Natural killer cell (primary cell): ENCODE measurements around the gene TPI1. TPM values are rescaled to one million over a fixed set of nuclear protein-coding genes. Genes with fewer than 3 reads are reported as not detected.
A peak's percentile ranks its signal among the peaks of the same experiment; 100 is the strongest.

Experiments
- ATAC-seq, 3 donors: fragments of 150-1000 bp in 2 of 3; fragments of 200-7000 bp in 1 of 3; cut with Tn5 transposase; 1 replicate in 1 of 3; 2 replicates in 2 of 3; pipeline ENCODE4 v1.10.0; 2021; ENCODE audit warnings: mild to moderate bottlenecking in 2 of 3, moderate library complexity in 2 of 3
- DNase-seq, 2 donors: peaks; one replicate each; pipeline versions ENCODE4 v3.0.0 to v3.0.0-alpha.2; 2013 to 2021; ENCODE audit warnings: mixed read lengths in 1 of 2
- H3K27ac ChIP-seq: one replicate; pipeline ENCODE4 v1.5.1; 2013; ENCODE audit warnings: mild to moderate bottlenecking, low read length
- H3K27me3 ChIP-seq: one replicate; pipeline ENCODE4 v1.6.1; 2013; ENCODE audit warnings: low read length; ENCODE audit not compliant: control insufficient read depth, insufficient read depth
- H3K36me3 ChIP-seq: one replicate; pipeline ENCODE4 v1.6.1; 2013; ENCODE audit warnings: low read length; ENCODE audit not compliant: control insufficient read depth, insufficient read depth
- H3K4me1 ChIP-seq: one replicate; pipeline ENCODE4 v1.6.1; 2013; ENCODE audit warnings: low read length; ENCODE audit not compliant: control insufficient read depth, insufficient read depth
- H3K4me3 ChIP-seq: one replicate; pipeline ENCODE4 v1.5.1; 2013; ENCODE audit warnings: low read length
- H3K9me3 ChIP-seq: one replicate; pipeline ENCODE4 v1.6.1; 2013; ENCODE audit warnings: low read length; ENCODE audit not compliant: control insufficient read depth, insufficient read depth
- H3K27ac Mint-ChIP-seq, 2 donors: one replicate each; pipeline ENCODE4 v1.8.0; 2022; ENCODE audit warnings: mild to moderate bottlenecking in 2 of 2, mixed read lengths in 2 of 2, moderate library complexity in 1 of 2
- H3K27me3 Mint-ChIP-seq, 2 donors: one replicate each; pipeline ENCODE4 v1.8.0; 2022; ENCODE audit warnings: low read depth in 2 of 2, mixed read lengths in 2 of 2
- H3K36me3 Mint-ChIP-seq: one replicate; pipeline ENCODE4 v1.8.0; 2022; ENCODE audit warnings: mixed read lengths
- H3K4me1 Mint-ChIP-seq, 2 donors: one replicate each; pipeline ENCODE4 v1.8.0; 2022; ENCODE audit warnings: mixed read lengths in 2 of 2
- H3K4me3 Mint-ChIP-seq: one replicate; pipeline ENCODE4 v1.8.0; 2022; ENCODE audit warnings: mild to moderate bottlenecking, moderate library complexity, mixed read lengths
- H3K9me3 Mint-ChIP-seq, 2 donors: one replicate each; pipeline ENCODE4 v1.8.0; 2022; ENCODE audit warnings: mixed read lengths in 2 of 2
- WGBS: methylation state at CpG from one replicate; pipeline ENCODE4 v1.1.7; 2013; ENCODE audit warnings: missing lambda C conversion rate; ENCODE audit not compliant: insufficient coverage; 5-methylcytosine and 5-hydroxymethylcytosine counted together
- intact Hi-C: fragments of 100-400 bp; cut with micrococcal nuclease; formaldehyde crosslinking; loops from one replicate; pipeline ENCODE4 v1.14.2; 2022
- total RNA-seq, 4 donors: library from RNA; stranded (reverse); fragments of 120-200 nt in 1 of 4; gene quantifications; one replicate each; pipeline versions ENCODE4 v1.2.3 to v1.2.4, GENCODE V29; 2013 to 2022
- TF ChIP-seq, protein P1 (sequence below): fragments of 200-600 bp; IDR thresholded peaks from one replicate; pipeline ENCODE4 v1.8.0; 2022; ENCODE audit warnings: antibody characterized with exemption

The TPI1 gene
- total RNA-seq, 3 donors from 2014 or later (not counting 1 experiment from before 2014, with no cell fraction given), result 167 to 196 (median 189) TPM

DNA sequence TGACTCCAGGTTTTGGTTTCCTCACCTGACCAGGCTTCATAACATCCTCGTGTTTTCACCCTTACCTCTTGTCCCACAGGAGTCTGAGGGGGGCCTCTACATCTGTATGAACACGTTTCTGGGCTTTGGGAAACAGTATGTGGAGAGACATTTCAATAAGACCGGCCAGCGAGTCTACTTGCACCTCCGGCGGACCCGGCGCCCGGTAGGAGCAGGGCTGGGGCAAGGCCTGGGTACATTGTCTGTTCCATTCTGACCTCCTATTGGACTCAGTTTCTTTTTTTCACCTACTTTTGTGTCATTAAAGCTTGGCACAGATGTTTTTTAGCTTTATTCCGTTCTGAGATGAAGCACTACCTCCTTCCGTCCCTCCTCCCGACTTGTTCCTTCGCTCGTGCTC lies 12.0 kb upstream of the TPI1 start:
- 96% methylated on average over 14 of the region's 14 CpGs for WGBS
- no peaks in the 10 kb centered on the region for H3K27me3 ChIP-seq
- DNase-seq (no peak), ATAC-seq (no peak)
- H3K36me3 Mint-ChIP-seq, result no peaks in the 10 kb centered on the region
- H3K4me1 ChIP-seq, result peaks cover 19% of the 10 kb centered on the region
- no peaks in the 10 kb centered on the region for H3K27me3 Mint-ChIP-seq
- intact Hi-C loops, result no loop called here
- TF ChIP-seq, protein P1, sequence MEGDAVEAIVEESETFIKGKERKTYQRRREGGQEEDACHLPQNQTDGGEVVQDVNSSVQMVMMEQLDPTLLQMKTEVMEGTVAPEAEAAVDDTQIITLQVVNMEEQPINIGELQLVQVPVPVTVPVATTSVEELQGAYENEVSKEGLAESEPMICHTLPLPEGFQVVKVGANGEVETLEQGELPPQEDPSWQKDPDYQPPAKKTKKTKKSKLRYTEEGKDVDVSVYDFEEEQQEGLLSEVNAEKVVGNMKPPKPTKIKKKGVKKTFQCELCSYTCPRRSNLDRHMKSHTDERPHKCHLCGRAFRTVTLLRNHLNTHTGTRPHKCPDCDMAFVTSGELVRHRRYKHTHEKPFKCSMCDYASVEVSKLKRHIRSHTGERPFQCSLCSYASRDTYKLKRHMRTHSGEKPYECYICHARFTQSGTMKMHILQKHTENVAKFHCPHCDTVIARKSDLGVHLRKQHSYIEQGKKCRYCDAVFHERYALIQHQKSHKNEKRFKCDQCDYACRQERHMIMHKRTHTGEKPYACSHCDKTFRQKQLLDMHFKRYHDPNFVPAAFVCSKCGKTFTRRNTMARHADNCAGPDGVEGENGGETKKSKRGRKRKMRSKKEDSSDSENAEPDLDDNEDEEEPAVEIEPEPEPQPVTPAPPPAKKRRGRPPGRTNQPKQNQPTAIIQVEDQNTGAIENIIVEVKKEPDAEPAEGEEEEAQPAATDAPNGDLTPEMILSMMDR, result no peak
- peaks cover 43% of the 10 kb centered on the region for H3K36me3 ChIP-seq
- H3K9me3 ChIP-seq, result no peaks in the 10 kb centered on the region
- no peak overlapping the region for H3K4me3 Mint-ChIP-seq
- H3K27ac Mint-ChIP-seq, result no peak overlapping the region
- no peak overlapping the region for H3K4me3 ChIP-seq
- no peak overlapping the region for H3K27ac ChIP-seq
- no peaks in the 10 kb centered on the region for H3K9me3 Mint-ChIP-seq
- H3K4me1 Mint-ChIP-seq, result peaks cover 8 to 34% of the 10 kb centered on the region in 2 donors

DNA sequence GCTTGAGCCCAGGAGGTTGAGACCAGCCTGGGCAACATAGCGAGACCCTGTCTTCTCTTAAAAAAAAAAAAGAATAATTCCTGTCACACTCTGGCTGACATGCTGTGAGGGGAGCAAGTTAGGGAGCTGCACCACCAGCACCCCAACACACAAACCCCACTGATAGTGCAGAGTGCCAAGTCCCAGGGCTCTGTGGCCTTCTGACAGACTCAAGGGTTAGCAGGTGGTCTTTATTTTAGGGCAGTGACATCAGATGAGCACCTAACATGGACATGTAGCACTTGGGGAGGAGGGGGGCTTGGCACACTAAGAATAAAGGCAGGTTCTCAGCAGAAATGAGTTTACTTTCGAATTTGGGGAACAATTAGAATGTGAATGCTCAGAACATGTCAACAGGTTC lies 8.5 kb upstream of the TPI1 start:
- Mint-ChIP-seq H3K27me3 (no peaks in the 10 kb centered on the region), H3K9me3 (no peaks in the 10 kb centered on the region), H3K27ac (no peak overlapping the region), H3K4me1 (peaks cover 0 to 6% of the 10 kb centered on the region in 2 donors), H3K36me3 (peaks cover 6% of the 10 kb centered on the region), H3K4me3 (no peak overlapping the region)
- Histone ChIP-seq H3K4me1 (no peaks in the 10 kb centered on the region), H3K27ac (no peak overlapping the region), H3K4me3 (no peak overlapping the region), H3K36me3 (peaks cover 70% of the 10 kb centered on the region), H3K27me3 (no peaks in the 10 kb centered on the region), H3K9me3 (no peaks in the 10 kb centered on the region)
- 95% methylated on average over 2 of the region's 2 CpGs for WGBS
- ATAC-seq (no peak), DNase-seq (no peak)
- intact Hi-C loops, result no loop called here
- TF ChIP-seq, protein P1, result no peak

DNA sequence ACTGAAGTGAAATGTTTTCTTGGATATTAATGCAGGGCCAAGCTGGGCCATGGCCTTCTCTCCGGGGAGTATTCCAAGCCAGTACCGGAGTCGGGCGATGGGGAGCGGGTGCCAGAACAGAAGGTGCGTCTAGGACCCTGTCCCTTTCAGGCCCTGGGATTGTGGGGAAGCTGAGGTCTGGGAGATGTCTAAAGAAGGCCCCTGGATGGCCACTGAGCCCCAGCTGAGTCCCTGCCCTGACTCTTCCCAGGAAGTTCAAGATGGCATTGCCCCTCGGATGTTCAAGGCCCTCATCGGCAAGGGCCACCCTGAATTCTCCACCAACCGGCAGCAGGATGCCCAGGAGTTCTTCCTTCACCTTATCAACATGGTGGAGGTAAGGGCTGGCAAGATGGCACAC lies 7.2 kb upstream of the TPI1 start:
- Mint-ChIP-seq H3K9me3 (no peaks in the 10 kb centered on the region), H3K27me3 (no peaks in the 10 kb centered on the region), H3K4me3 (no peak overlapping the region), H3K36me3 (peaks cover 6% of the 10 kb centered on the region), H3K4me1 (no peaks in the 10 kb centered on the region), H3K27ac (no peak overlapping the region)
- no peaks in the 10 kb centered on the region for H3K9me3 ChIP-seq
- no peak overlapping the region for H3K4me3 ChIP-seq
- H3K4me1 ChIP-seq, result no peaks in the 10 kb centered on the region
- no peak overlapping the region for H3K27ac ChIP-seq
- intact Hi-C loops, result no loop called here
- no peaks in the 10 kb centered on the region for H3K27me3 ChIP-seq
- TF ChIP-seq, protein P1, result no peak
- 96% methylated on average over 9 of the region's 9 CpGs for WGBS
- H3K36me3 ChIP-seq, result peaks cover 74% of the 10 kb centered on the region
- no peak for ATAC-seq
- DNase-seq, result no peak

DNA sequence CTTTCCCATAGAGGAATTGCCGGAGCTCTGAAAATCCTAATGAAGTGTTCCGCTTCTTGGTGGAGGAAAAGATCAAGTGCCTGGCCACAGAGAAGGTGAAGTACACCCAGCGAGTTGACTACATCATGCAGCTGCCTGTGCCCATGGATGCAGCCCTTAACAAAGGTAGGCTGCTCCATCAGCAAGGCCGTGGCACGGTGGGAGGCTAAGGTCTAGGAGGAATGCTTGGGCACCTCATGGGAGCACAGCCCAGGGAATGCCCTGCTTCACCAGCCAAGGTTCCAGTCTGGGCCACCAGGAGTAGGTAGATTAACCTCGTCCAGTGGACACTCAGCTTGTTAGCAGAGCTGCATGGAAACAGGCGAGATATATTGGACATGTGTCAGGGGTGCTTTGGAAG lies 6.4 kb upstream of the TPI1 start:
- H3K27me3 ChIP-seq, result no peaks in the 10 kb centered on the region
- H3K27ac ChIP-seq, result no peak overlapping the region
- DNase-seq (no peak), ATAC-seq (no peak)
- TF ChIP-seq, protein P1, result no peak
- no peaks in the 10 kb centered on the region for H3K9me3 ChIP-seq
- Mint-ChIP-seq H3K9me3 (no peaks in the 10 kb centered on the region), H3K27ac (peak overlapping the region in 1 of 2 donors; percentile 40), H3K4me1 (no peaks in the 10 kb centered on the region), H3K4me3 (no peak overlapping the region), H3K36me3 (peaks cover 6% of the 10 kb centered on the region), H3K27me3 (no peaks in the 10 kb centered on the region)
- H3K4me3 ChIP-seq, result no peak overlapping the region
- 97% methylated on average over 7 of the region's 7 CpGs for WGBS
- H3K4me1 ChIP-seq, result no peaks in the 10 kb centered on the region
- intact Hi-C loops, result no loop called here
- peaks cover 70% of the 10 kb centered on the region for H3K36me3 ChIP-seq
